Measurements from ENCODE around the gene PLSCR3.
A peak's percentile ranks its signal among the peaks of the same experiment; 100 is the strongest.
"Not testable (repeated sequence)": the region's sequence is repeated elsewhere in the genome, so short reads cannot be mapped to it uniquely, and the experiment has no call there.

The PLSCR3 gene

DNA sequence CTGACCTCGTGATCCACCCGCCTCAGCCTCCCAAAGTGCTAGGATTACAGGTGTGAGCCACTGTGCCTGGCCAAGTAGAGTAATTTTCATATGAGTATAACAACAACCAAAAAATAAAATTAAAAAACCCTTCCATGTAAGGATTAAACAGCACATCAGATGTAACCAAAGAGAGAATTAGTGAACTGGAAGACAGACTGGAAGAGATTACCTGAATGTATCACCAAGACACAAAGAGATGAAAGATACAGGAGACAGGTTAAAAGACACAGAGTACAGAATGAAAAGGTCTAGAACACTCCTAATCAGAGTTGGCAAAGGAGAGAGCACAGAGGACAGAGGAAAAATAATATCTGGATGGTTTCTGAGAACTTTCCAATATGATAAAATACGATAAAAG is 15.2 kb downstream of the PLSCR3 start:
- no peak for DNase-seq

DNA sequence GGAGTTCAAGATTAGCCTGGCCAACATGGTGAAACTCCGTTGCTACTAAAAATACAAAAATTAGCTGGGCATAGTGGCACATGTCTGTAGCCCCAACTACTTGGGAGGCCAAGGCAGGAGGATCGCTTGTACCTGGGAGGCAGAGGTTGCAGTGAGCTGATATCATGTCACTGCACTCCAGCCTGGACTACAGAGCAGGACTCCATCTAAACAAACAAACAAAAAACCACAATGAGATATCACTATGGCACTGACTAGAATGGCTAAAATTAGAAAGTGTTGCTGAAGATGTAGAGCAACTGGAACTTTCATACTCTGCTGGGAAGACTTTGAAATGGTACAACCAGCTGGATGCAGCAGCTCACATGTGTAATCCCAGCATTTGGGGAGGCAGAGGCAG is 20.0 kb downstream of the PLSCR3 start:
- DNase-seq = no peak

DNA sequence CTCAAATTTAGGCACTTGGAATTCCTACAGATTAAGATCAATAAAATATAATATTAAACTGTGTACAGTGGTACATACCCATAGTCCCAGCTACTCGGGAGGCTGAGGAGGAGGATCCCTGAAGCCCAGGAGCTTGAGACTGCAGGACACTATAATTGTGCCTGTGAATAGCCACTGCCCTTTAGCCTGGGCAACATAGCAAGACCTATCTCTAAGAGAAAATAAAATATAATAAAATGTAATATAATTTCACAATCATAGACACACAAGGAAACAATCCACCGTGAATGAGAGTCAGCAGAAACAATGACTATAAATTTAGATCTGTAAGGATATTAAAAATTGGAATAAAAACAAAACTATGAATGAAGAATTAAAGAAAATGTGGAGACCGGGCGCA is 23.5 kb downstream of the PLSCR3 start:
- no peak for DNase-seq

DNA sequence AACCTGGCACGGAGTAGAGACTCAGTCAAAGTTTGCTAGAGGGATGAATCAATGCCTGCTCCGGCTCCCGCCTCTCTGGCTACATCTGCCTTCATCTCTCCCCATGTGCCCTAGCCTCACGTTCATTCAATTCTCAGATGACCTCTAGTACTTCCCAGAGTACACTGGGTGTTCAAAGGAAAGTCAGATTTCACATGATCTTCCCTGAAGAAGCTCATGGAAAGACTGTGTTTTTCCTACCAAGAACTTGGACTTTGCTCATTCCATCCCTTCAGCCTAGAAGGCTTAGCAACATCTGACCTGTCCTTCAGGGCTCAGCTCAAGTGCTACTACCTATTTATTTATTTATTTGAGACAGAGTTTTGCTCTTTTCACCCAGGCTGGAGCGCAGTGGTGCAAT is 24.5 kb downstream of the PLSCR3 start:
- DNase-seq = no peak

DNA sequence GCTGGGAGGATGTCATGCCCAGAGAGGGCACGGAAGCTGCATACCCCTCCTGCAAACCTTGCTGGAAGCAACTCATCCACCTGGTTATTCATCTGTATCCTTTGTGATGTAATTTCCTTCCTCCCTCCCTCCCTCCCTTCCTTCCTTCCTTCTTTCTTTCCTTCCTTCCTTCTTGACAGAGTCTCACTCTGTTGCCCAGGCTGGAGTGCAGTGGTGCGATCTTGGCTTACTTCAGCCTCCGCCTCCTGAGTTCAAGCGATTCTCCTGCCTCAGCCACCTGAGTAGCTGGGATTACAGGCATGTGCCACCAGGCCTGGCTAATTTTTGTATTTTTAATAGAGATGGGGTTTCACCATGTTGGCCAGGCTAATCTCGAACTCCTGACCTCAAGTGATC is 25.7 kb downstream of the PLSCR3 start:
- DNase-seq = not testable (repeated sequence)

DNA sequence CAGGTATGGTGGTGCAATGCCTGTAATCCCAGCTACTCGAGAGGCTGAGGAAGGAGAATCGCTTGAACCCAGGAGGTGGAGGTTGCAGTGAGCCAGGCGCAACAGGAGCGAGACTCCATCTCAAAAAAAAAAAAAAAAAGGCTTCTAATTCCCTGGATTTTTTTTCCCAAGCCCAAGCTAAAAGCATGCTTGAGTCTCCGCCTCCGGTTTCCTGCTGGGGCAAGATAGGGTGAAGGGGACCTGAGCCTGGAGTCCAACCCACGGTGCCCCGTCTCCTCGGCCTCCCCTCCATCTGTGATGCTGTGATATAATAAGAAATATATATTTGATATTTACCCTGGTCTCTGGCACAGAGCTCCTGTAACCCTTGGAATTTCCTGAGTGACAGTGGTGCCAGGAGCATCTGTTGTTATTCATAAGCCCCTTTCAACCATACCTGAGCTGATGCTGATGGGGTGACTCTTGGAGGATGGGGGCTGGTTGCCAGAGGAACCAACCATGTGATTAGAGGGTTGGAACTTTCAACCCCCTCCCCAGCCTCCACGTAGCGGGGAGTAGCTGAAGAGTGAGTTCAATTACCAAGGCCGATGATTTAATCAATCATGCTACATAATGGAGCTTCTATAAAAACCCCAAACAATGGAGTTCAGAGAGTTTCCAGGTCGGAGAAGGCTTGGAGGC is 26.3 kb downstream of the PLSCR3 start:
- no peak for DNase-seq

DNA sequence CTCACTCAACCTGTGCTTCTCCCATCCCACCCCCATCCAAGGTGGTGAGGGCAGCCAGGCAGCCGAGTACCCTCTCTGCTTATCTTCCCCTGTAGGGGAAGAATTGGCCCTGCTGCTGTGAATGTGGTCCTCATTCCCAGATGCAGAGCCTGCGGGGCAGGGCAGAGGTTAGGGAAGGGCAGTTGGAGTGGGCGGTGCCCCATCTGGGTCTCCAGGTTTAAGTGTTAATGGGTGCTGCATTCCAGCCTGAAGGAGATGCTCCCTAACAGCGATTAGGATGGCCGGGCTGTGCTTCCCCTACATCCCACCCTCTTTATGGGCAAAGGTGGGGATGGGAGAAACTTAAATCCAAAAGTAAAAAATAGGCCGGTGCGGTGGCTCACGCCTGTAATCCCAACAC is 27.2 kb downstream of the PLSCR3 start:
- DNase-seq = no peak

DNA sequence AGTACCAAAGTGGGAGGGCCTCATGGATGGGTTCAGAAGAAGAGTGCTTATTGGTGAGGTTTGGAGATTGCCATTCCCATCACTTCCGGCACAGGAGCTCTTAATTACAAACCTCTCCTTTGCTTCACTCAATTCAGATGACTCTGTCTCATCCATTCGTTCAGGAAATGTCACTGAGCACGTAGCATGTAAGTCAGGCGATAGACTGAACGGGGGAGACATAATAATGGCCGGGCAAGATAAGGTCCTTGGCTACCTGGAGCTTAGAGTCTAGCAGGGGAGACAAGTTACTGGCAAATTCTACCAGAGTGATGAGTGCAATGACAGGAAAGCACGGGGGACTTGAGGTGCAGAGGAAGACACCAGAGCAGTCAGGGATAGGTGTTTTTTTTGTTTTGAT is 28.4 kb downstream of the PLSCR3 start:
- DNase-seq = not testable (repeated sequence)

DNA sequence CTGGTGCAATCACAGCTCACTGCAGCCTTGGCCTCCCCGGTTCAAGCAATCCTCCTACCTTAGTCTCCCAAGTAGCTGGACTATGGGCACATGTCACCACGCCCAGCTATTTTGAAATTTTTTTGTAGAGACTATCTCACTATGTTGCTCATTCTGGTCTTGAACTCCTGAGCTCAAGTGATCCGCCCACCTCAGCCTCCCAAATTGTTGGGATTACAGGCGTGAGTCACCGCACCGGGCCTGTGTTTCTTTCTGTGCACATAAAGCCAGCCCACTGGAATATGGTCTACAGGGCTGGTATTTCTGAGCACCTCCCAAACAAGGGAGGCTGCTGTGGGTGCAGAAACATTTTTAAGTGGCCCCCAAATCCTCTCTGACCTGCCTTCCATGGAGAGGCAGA is 31.0 kb downstream of the PLSCR3 start:
- no peak for DNase-seq

DNA sequence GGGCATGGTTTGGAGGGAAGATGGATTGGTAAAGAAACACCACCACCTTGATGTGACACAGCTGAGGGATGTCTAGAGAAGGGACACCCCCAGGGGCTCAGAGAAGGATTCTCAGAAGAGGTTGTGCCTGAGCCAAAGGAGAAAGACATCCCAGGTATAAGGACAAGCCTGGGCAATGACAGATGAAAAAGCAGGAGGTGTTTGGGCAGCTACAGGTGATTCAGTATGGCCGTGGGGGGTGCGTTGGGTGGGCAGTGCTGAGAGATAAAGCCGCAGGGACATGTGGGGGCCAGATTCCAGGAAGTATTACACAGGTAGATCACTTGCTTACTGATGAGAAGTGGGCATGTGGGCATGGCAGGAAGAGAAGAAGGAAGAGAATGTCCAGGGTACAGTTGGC is 32.4 kb downstream of the PLSCR3 start:
- no peak for DNase-seq

DNA sequence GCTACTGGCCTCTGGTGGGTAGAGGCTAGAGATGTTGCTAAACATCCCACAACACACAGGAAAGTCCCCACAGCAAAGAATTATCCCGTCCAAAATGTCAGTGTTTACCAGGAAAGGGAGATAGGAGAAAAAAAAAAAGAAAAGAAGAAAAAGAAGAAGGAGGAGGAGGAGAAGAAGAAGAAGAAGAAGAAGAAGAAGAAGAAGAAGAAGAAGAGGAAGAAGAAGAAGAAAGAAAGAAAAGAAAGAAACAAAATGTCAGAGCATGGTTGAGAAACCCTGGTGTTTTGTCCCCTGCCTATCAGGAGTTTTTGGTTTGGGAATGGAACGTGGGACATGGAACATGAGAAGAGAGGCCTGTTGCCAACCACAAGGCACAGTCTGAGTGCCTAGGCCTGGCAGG is 36.9 kb downstream of the PLSCR3 start:
- DNase-seq = no peak

DNA sequence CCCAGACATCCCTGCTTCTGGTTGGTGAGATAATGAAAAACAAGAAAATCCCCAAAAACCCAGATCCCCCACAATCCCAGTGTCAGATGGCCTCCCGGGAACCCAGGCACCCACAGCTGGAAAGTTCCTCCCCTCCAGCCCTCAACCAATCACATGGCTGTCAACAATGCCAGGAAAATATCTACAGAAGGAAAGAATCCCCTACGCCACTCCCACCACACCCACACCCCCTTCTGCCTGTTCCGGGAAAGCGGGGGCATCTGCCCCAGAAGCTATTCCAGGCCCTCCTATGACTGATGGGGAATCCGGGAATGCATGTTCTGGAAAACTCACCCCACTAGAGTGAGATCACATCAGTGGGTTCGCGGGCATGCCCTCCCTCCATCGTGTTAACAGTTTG is 37.6 kb downstream of the PLSCR3 start:
- DNase-seq = no peak

DNA sequence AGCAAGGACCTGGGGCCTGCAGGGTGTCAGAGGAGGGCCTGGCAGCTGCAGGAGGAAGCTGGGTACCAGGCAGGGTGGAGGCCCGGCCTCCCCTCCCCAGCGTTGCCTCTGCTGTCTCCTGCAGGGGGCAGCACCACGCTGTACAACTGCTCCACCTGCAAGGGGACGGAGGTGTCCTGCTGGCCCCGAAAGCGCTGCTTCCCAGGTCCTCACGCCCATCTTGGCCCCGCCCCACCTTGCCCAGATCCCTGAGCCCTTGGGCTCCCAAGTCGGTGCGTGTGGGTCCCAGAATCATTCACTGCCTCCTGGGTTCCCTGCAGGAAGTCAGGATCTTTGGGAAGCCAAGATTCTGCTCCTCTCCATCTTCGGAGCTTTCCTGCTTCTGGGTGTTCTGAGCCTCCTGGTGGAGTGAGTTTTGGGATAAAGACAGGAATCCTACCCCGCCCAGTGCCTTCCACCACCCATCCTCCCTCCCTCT is 38.2 kb downstream of the PLSCR3 start:
- peak; percentile 80 to 83 for DNase-seq

DNA sequence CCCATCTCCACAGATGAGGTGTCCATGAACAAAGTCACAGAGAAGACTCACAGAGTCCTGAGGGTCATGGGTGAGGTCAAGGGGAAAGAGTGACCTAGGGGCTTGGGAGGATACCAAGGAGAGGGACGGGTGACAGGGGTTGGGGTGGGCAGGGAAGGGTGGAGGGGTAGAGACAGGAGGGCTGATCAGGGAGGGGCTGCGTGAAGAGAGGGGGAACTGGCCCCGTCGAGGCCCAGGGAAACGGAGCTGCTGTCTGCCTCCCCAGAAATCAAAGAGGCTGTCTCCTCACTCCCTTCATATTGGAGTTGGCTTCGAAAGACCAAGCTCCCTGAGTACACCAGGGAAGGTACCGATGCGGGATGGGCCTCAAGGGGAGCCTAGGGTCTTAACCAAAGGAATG is 38.8 kb downstream of the PLSCR3 start:
- DNase-seq = no peak

DNA sequence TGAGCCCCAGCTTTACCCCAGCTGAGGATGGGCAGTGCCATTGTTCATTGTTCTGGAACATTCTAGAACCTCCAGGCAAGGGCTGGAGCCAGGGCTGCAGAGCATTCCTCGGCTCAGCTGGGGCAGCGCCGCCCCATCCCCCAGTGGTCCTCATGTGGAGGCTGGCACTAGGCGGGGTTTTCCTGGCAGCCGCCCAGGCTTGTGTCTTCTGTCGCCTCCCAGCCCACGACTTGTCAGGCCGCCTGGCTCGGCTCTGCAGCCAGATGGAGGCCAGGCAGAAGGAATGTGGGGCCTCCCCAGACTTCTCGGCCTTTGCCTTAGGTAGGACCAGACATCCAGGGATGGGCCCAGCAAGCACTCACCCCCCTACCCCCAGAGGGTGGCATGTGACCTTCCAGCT is 39.3 kb downstream of the PLSCR3 start, which contains the start of gene TMEM95:
Gene TMEM95, plus strand, starts transcription at position 104 of the 400 bp plus-strand sequence. Its CDS starts 49 bp downstream, at position 153.
- DNase-seq = no peak

DNA sequence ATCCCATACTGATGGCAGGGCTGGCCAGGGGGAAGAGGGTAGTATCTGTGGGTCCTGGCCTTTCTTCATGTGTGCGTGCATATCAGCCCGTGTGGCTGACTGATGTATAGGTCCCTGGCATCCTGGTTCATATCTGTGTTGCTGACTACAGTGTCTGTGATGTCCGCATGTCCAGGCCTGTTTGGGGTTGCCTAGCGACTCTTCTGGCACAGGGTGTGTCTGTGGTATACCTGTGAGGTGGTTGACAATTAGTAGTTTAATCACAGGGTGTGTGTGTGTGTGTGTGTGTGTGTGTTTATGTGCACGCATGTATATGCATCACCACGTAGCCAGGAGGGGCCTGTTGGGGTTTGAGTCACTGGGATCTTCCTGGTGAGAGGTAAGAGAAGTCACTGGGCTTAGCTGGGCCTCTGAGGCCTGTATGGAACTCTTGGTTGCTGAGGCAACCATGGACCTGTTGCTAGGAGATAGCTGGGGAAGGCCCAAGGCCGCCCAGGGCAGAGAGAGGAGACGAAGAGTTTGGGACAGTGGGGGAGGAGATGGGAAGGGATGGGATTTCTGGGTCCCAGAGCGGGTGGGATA is 40.0 kb downstream of the PLSCR3 start:
- DNase-seq = no peak

DNA sequence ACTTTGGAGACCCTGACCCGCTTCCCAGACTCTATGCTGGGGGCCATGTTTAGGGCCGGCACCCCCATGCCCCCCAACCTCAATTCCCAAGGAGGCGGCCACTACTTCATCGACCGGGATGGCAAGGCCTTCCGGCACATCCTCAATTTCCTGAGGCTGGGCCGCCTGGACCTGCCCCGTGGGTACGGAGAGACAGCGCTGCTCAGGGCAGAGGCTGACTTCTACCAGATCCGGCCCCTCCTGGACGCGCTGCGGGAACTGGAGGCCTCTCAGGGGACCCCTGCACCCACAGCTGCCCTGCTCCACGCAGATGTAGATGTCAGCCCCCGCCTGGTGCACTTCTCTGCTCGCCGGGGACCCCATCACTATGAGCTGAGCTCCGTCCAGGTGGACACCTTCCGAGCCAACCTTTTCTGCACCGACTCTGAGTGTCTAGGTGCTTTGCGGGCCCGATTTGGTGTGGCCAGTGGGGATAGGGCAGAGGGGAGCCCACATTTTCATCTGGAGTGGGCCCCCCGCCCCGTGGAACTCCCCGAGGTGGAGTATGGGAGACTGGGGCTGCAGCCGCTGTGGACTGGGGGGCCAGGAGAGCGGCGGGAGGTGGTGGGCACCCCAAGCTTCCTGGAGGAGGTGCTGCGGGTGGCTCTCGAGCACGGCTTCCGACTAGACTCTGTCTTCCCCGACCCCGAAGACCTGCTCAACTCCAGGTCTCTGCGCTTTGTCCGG is 41.3 kb downstream of the PLSCR3 start:
- no peak for DNase-seq

DNA sequence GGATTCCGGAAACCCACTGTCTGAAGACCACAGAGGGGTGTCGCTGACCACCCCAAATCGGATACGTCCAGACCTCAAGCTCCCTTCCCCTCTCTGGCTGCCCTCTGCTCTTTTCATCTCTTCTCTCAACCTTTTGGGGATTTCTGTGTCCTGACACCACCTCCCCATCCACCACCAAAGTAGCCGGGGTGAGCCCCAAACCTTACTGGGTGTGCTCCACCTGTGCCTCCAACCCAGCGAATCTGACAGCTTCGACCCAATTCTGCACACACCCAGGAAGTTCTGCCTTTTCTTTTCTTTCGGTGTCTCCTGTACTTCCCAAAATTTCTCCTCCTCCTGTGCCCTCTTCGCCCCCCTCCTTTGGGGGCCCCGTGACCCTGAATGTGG is 41.8 kb downstream of the PLSCR3 start:
- no peak for DNase-seq

DNA sequence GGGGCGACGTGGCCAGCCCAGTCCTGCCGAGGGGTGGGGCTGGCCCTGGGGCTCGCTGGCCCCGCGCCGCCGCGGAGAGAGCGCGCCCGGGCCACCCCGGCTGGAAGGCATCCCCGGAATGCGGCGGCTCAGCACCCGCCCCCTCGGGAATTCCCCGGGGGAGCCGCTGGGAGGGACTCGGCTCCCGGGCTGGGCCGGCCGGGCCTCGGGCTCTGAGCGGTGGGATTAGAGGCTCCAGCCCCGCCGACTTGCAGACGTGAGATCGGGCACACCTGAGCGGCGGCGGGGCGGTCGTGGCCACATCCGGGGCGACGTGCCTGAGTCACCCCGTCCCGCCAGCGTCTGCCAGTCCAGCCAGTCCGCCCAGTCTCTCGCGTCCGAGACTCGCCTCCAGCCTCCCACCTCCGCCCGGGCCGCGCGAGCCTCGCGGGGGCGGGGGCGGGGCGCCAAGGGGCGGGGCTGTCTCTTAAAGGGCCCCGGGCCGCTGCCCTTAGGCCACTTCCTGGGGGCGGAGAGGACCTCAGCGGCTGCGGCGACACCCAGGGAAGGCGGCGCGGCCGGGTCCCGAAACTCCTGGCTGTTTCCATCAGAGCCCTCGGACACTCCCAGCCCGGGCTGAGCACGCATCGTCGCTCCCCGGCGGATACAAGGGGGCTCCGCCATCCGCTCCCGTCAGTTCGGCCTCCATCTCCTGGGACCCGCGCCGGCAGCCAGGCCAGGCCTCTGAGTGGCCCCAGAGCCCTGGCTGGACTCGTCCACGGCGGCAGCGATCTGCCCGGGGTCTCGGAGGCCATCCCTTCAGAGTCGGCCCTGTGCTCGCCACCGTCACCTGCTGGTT is 42.4 kb downstream of the PLSCR3 start, which contains the start of gene KCTD11:
Gene KCTD11, plus strand, starts transcription at position 498 of the 838 bp plus-strand sequence.
- DNase-seq = peak; percentile 60 to 71

DNA sequence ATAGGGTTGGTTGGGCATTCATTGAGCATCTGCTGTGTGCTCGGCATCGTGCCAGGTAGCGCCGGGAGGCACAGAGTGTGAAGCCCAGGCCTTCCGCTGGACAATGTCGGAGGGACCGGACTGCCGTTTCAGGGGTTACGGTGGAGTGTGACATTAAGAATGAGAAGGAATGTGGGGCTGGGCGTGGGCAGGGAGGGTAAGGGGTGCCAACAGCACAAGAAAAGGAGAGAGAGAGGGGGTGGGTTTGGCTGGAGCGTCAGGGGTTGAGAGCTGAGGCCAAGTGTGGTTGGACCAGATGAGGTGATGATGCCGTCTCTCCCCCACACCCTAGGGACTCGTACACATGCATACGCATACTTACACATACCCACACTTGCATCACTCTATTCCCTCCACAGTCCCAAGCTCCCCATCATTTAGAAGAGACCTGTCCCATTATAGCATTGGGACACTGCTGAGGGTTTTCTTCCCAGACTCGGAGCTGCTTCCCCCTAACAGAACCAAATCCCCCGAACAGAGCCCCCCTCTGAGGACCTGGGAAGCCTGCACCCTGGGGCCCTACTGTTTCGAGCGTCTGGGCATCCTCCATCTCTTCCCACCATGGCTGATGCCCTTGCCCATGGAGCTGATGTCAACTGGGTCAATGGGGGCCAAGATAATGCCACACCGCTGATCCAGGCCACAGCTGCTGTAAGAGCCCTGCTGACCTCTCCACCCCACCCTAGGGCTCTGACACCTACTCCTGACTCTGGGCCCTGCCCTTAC is 45.7 kb downstream of the PLSCR3 start:
- no peak for DNase-seq

DNA sequence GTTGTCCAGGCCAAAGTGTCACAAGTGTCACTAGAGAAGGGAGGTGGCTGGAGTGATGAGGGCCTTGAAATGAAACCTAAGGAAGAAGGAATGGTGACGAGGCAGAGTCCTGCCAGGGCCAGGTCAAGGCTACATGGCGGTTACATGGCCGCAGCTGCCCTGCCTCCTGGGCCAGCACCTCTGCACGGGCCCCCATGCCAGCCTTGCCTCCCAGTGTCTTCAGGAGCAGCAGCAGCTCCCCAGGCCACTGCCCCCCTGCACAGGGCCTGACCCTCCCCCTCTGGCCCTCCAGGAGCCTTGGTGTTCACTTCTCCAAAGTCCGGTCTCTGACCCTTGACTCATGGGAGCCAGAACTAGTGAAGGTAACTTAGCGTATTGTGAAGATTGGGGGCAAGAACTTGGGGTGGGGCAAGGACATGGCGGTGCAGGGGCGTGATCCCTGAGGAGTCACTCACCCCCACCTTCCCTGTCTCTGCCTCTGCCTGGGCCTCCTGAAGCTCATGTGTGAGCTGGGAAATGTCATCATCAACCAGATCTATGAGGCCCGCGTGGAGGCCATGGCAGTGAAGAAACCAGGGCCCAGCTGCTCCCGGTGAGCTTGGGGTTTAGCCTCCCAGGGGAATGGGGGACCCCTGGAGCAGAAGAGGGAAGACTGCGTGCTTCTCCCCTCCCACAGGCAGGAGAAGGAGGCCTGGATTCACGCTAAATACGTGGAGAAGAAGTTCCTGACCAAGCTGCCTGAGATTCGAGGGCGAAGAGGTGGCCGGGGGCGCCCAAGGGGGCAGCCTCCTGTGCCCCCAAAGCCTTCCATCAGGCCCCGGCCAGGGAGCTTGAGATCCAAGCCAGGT is 46.5 kb downstream of the PLSCR3 start:
- DNase-seq = no peak
